RWPE2 (cell line): Measurements from ENCODE around the gene DCTN3.
A peak's percentile ranks its signal among the peaks of the same experiment; 100 is the strongest.
"Not testable (repeated sequence)": the region's sequence is repeated elsewhere in the genome, so short reads cannot be mapped to it uniquely, and the experiment has no call there.

Experiments
- ATAC-seq: fragments of 200-7000 bp; cut with Tn5 transposase; 3 replicates; pipeline ENCODE4 v1.9.1; 2021; ENCODE audit warnings: low read depth
- DNase-seq: peaks from one replicate; pipeline ENCODE4 v3.0.0-alpha.2; 2020; ENCODE audit warnings: low spot score
- H3K27ac ChIP-seq: fragments of 450-650 bp; 2 replicates; pipeline ENCODE4 v1.5.1; 2017; ENCODE audit warnings: mild to moderate bottlenecking; ENCODE audit not compliant: poor library complexity, severe bottlenecking
- H3K27me3 ChIP-seq: fragments of 250-450 bp; sonication (Bioruptor Pico); 2 replicates; pipeline ENCODE4 v1.5.1; 2021; ENCODE audit warnings: mild to moderate bottlenecking, moderate library complexity; ENCODE audit not compliant: insufficient read depth, poor library complexity, severe bottlenecking
- H3K36me3 ChIP-seq: fragments of 250-450 bp; sonication (Bioruptor Pico); 2 replicates; pipeline ENCODE4 v1.5.1; 2020; ENCODE audit warnings: low read depth, mild to moderate bottlenecking, moderate library complexity
- H3K4me1 ChIP-seq: fragments of 250-450 bp; sonication (Bioruptor Pico); 2 replicates; pipeline ENCODE4 v1.5.1; 2021; ENCODE audit warnings: mild to moderate bottlenecking, moderate library complexity; ENCODE audit not compliant: insufficient read depth, poor library complexity, severe bottlenecking
- H3K4me3 ChIP-seq: fragments of 250-450 bp; sonication (Bioruptor Pico); 2 replicates; pipeline ENCODE4 v1.5.1; 2021; ENCODE audit warnings: mild to moderate bottlenecking, moderate library complexity; ENCODE audit not compliant: severe bottlenecking
- H3K9me3 ChIP-seq: fragments of 250-450 bp; sonication (Bioruptor Pico); 2 replicates; pipeline ENCODE4 v1.5.1; 2021; ENCODE audit warnings: mild to moderate bottlenecking, moderate library complexity; ENCODE audit not compliant: severe bottlenecking
- CTCF ChIP-seq: fragments of 450-650 bp; IDR thresholded peaks from one replicate; pipeline ENCODE4 v1.5.1; 2017; ENCODE audit warnings: mild to moderate bottlenecking, moderate library complexity; ENCODE audit not compliant: poor library complexity, severe bottlenecking

Gene DCTN3

GRCh38 chr9:34647084-34647403 is 26.7 kb upstream of the DCTN3 start:
- Histone ChIP-seq H3K4me1 (peaks cover 9% of the 10 kb centered on the region), H3K4me3 (peak overlapping the region; percentile 50), H3K9me3 (no peaks in the 10 kb centered on the region), H3K27me3 (no peaks in the 10 kb centered on the region), H3K27ac (peak overlapping the region; percentile 31), H3K36me3 (peaks cover 22% of the 10 kb centered on the region; the same call in 1 of the 2 replicates)
- no peak for DNase-seq
- peak; percentile 20 for TF ChIP-seq CTCF
- ATAC-seq, result peak; percentile 9; the same call in 2 of the 3 replicates

GRCh38 chr9:34646211-34647083 is 26.2 kb upstream of the DCTN3 start, which contains the start of gene GALT:
GALT (plus strand) TSS chr9:34646675; CDS start chr9:34646705, 30 bp downstream.
- Histone ChIP-seq H3K27ac (peak within 1 kb of the TSS; percentile 31), H3K9me3 (no peaks in the 10 kb centered on the region), H3K4me3 (peak within 1 kb of the TSS; percentile 50), H3K4me1 (peaks cover 9% of the 10 kb centered on the region), H3K27me3 (no peaks in the 10 kb centered on the region), H3K36me3 (peaks cover 22% of the 10 kb centered on the region; the same call in 1 of the 2 replicates)
- peak; percentile 56 for TF ChIP-seq CTCF
- peak; percentile 75 for ATAC-seq
- peak; percentile 90 for DNase-seq

- no peaks in the 10 kb centered on the region for H3K9me3 ChIP-seq
- H3K4me3 ChIP-seq, result no peak overlapping the region
- DNase-seq (no peak), ATAC-seq (no peak)
- peaks cover 21% of the 10 kb centered on the region; the same call in 1 of the 2 replicates for H3K36me3 ChIP-seq
- H3K27me3 ChIP-seq, result no peaks in the 10 kb centered on the region
- no peak for TF ChIP-seq CTCF
- peaks cover 7% of the 10 kb centered on the region for H3K4me1 ChIP-seq
- no peak overlapping the region for H3K27ac ChIP-seq
Measured at GRCh38 chr9:34644766-34645314, 24.5 kb upstream of the DCTN3 start.

GRCh38 chr9:34642679-34643078 is 22.4 kb upstream of the DCTN3 start:
- peaks cover 6% of the 10 kb centered on the region for H3K4me1 ChIP-seq
- TF ChIP-seq CTCF, result no peak
- no peak for ATAC-seq
- H3K4me3 ChIP-seq, result no peak overlapping the region
- no peak for DNase-seq
- H3K36me3 ChIP-seq, result no peaks in the 10 kb centered on the region
- H3K27ac ChIP-seq, result no peak overlapping the region
- no peaks in the 10 kb centered on the region for H3K27me3 ChIP-seq
- H3K9me3 ChIP-seq, result no peaks in the 10 kb centered on the region

GRCh38 chr9:34639322-34639721 is 19.0 kb upstream of the DCTN3 start:
- DNase-seq, H3K27ac ChIP-seq, H3K27me3 ChIP-seq, H3K36me3 ChIP-seq, H3K9me3 ChIP-seq, H3K4me3 ChIP-seq, H3K4me1 ChIP-seq, ATAC-seq: not testable (repeated sequence)
